RWPE1 (cell line): Measurements from ENCODE around the gene PIK3R6.
A peak's percentile ranks its signal among the peaks of the same experiment; 100 is the strongest.

Source experiments
- CTCF ChIA-PET: fragments of 350-600 bp; sonication (Branson Sonifier 250); formaldehyde crosslinking; extraction: SDS; loops from one replicate; lab custom pipeline; 2021; lab: Yijun Ruan, JAX
- POLR2A ChIA-PET: fragments of 400-600 bp; formaldehyde crosslinking; extraction: SDS; loops from one replicate; lab custom pipeline; 2020; ENCODE audit warnings: antibody characterized with exemption; ENCODE audit not compliant: low non-redundant PET; lab: Yijun Ruan, JAX
- DNase-seq: peaks from one replicate; pipeline ENCODE4 v3.0.0; 2012; ENCODE audit warnings: low spot score
- H3K27ac ChIP-seq: fragments of 450-650 bp; 2 replicates; pipeline ENCODE4 v1.5.1; 2017
- TF ChIP-seq, protein P1 (sequence below): fragments of 450-650 bp; conservative IDR thresholded peaks from 2 replicates; pipeline ENCODE4 v1.5.1; 2017; ENCODE audit warnings: low read depth, mild to moderate bottlenecking

The PIK3R6 gene

DNA sequence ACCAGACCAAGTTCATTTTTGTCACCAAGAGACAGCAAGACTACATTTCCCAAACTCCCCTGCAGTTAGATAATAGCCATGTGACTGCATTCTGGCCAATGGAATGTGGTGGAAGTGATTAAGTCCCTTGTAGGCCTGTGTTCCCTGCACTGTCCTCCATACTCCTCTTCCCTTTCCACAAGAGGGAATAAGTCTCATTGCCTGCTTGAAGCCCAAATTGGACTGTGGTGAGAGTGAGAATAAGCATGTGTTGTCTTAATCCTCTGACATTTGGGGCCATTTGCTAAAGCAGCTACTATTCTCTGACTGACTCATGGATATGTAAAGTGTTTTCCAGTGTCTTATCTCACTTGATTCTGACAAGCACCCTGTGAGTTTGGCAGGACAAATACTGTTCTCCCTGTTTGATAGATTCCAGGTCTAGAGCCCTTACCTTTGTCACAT is 20.7 kb downstream of the PIK3R6 start:
- ChIA-PET POLR2A (no interaction called here), CTCF (no interaction called here)
- peak; percentile 54 for DNase-seq

DNA sequence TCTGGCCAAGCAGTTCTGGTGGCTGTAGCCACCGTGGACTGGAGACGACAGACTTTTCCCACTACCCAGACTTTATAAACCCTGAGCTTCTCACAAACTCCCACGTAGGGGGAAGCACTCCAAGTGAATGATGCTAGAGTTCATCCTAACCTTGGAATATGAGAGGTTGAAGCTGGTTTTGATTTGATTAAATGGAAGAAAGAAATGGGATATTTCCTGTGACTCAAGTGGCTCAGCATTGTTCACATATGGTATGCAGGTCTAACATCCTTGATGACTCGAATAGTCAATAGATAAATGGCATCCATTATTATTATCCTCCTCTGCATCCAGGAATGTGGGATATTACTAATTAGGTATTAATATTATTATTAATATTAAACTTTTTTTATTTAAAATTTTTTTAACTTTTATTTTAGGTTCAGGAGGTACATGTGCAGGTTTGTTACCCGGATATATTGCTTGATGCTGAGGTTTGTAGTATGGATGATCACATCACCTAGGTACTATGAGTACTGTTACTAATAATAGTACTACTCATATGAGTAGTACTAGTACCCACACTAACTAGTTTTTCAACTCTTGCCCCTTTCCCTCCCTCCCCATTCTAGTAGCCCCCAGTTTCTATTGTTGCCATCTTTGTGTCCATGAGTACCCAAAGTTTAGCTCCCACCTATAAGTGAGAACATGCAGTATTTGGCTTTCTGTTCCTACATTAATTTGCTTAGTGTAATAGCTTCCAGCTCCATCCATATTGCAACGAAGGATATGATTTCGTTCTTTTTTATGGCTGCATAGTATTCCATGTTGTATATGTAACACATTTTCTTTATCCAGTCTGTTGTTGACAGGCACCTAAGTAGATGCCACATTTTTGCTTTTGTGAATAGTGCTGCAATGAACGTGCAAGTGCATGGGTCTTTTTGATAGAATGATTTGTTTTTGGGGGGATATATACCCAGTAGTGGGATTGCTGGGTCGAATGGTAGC is 22.9 kb downstream of the PIK3R6 start:
- H3K27ac ChIP-seq: no peak overlapping the region
- CTCF ChIA-PET: interaction anchor here (0.6 kb wide), 1 partner anchor 508 kb away, joined by 3 read pairs; no protein-coding TSS in a partner anchor

More for the DNA sequence above, 20.7 kb downstream of the PIK3R6 start:
- TF ChIP-seq, protein P1, sequence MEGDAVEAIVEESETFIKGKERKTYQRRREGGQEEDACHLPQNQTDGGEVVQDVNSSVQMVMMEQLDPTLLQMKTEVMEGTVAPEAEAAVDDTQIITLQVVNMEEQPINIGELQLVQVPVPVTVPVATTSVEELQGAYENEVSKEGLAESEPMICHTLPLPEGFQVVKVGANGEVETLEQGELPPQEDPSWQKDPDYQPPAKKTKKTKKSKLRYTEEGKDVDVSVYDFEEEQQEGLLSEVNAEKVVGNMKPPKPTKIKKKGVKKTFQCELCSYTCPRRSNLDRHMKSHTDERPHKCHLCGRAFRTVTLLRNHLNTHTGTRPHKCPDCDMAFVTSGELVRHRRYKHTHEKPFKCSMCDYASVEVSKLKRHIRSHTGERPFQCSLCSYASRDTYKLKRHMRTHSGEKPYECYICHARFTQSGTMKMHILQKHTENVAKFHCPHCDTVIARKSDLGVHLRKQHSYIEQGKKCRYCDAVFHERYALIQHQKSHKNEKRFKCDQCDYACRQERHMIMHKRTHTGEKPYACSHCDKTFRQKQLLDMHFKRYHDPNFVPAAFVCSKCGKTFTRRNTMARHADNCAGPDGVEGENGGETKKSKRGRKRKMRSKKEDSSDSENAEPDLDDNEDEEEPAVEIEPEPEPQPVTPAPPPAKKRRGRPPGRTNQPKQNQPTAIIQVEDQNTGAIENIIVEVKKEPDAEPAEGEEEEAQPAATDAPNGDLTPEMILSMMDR: no peak
- no peak overlapping the region for H3K27ac ChIP-seq

DNA sequence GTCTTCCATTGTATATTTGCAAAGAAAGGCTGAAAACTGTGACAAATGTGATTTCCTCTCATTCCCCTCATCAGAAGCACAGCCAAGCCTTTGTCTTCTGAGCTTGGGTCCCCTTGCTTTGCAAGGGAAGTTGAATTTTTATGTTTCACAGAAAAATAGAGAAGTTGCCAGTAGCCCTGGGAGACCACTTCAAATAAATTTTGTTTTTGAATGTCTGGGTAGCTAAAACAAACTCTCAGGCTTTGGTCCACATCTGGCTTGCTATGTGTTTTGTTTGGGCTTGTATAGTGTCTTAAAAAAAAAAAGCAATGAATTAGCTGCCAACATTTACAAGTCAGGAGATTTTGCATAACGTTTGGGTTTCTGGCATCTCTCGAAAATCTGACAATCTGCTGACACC is 24.1 kb downstream of the PIK3R6 start:
- ChIA-PET CTCF (interaction anchor here (0.6 kb wide), 1 partner anchor 1034 kb away, joined by 3 read pairs; no protein-coding TSS in a partner anchor), POLR2A (no interaction called here)
- no peak for DNase-seq
- no peak overlapping the region for H3K27ac ChIP-seq
- TF ChIP-seq, protein P1: no peak

More for the DNA sequence above, 22.9 kb downstream of the PIK3R6 start:
- DNase-seq: peak; percentile 9
- POLR2A ChIA-PET: no interaction called here
- TF ChIP-seq, protein P1: no peak

DNA sequence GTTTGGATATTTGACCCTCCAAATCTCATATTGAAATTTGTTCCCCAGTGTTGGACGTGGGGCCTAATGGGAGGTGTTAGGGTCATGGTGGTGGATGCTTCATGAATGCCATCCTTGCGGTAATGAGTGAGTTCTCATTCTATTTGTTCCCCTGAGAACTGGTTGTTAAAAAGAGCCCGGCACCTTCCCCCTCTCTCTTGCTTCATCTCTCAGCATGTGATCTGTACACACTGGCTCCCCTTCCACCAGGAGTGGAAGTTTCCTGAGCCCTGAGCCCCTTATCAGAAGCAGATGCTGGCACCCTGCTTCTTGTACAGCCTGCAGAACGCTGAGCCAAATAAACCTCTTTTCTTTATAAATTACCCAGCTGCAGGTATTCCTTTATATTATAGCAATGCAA is 25.6 kb downstream of the PIK3R6 start:
- TF ChIP-seq, protein P1: no peak
- H3K27ac ChIP-seq: no peak overlapping the region
- DNase-seq: no peak
- ChIA-PET POLR2A (interaction anchor here (0.5 kb wide), 1 partner anchor 299 kb away, joined by 9 read pairs; no protein-coding TSS in a partner anchor), CTCF (interaction anchor here (0.6 kb wide), 1 partner anchor 1805 kb away, joined by 3 read pairs; no protein-coding TSS in a partner anchor)

DNA sequence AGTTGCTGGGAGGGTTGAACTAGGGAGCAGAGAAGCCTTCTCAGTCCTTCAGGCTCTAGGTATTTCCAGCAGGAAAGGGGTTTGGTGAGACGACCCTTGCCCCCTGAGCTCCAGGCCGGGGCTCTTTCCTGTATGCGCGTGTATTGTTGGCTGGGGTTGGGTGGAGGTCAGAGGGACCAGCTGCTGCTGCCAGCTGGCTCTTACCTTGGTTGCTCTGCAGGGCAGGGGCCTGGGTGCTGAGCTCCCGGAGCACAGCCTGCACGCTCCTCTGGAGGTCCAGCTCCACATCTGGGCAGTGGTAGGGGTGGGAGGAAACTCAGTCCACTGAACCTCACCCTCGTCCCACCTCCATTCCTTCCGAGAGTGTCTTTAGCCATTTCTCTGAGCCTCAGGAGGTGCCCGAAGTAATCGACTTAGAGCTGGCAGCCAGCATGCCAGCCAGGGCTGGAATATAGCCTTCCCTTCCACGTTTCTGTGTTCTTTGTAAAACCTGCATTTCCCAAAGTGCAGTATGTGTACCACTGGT is 28.0 kb downstream of the PIK3R6 start:
- ChIA-PET POLR2A (no interaction called here), CTCF (no interaction called here)
- TF ChIP-seq, protein P1: no peak
- no peak for DNase-seq
- H3K27ac ChIP-seq: no peak overlapping the region

DNA sequence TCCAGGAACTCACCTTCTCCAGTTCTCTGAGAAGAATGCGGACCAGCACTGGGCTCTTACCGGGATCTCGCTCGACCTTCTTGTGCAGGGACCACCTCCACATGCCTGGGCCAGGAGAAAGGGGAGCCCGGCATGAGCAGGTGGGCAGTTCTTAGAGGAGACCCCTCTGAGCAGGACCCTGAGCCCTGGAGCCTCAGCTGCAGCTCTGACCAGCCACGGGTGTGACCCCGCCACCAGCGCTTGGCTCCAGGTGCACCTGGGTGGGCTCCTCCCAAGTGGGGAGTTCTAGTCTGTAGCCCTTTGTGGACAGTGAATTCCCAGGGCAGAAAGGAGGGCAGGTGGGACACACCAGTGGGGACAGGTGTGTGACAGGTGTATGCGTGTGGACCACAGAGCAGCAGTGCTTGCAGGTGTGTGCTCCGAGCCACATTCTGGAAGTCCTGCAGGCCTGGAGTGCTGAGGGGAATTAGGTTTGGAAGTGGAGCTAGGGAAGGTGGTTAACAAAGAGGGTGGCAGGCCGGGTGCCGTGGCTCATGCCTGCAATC is 28.9 kb downstream of the PIK3R6 start:
- TF ChIP-seq, protein P1: no peak
- no peak overlapping the region for H3K27ac ChIP-seq
- ChIA-PET POLR2A (no interaction called here), CTCF (no interaction called here)
- DNase-seq: no peak
